ENCODE results near the gene LRFN2.

LRFN2 gene

GRCh38 chr6:40587240-40588069 is at the start of gene LRFN2:
LRFN2 (minus strand) TSS chr6:40587364.
- FAIRE-seq = no peak

DNA sequence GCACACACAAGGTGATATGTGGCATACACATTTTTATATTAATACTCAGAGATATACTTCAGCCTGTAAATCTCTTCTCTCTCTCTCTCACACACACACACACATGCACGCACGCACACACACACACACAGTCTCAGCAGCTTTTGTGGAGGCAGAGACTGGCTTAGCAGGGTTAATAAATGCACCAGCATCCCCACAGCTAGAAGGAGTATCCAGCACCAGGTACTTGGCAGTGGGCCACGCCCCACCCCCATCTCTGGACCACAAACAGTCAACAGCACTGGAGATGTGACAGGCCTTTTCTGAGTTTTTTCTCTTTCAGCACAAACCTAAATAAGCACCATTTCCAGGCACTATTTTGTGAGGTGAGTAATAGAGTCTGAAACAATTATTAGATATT is 47.3 kb upstream of the LRFN2 start:
- no peak for FAIRE-seq

DNA sequence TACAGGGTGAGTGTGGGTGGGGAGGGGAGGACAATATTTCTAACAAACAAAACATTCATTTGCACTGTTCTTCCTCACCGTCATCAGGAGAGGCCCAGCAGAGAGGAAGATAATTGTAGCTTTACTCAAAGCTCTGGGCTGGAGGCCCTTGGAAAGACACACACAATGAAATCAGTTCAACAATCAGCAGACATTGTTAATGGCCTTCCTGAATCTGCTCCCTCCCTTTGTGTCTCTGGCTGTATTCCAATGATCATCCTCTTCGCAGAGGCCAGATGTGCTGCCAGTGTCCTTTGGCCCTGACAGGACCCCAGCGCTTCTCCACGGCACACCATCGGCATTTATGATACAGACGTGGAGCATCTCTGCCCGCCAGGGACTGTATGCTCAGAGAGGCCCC is 44.6 kb upstream of the LRFN2 start:
- FAIRE-seq = no peak

DNA sequence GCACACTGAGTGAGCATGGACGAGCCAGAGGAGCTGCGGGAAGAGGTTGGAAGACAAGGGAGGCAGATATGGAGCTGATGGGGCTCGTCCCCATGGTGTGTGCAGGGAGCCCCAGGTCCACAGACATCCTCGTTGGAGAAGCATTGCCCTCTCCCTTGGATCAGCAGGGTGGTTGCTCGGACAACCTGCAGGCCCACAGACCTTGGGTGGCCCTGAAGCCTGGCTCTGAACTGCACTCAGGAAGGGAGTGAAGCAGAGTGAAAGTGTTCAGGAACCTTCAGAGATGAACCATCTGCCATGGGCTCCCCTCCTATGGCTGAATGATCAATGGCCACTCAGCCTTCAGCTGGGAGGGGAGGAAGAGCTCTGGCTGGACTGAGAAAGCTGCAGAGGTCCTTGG is 43.3 kb upstream of the LRFN2 start:
- FAIRE-seq = no peak

DNA sequence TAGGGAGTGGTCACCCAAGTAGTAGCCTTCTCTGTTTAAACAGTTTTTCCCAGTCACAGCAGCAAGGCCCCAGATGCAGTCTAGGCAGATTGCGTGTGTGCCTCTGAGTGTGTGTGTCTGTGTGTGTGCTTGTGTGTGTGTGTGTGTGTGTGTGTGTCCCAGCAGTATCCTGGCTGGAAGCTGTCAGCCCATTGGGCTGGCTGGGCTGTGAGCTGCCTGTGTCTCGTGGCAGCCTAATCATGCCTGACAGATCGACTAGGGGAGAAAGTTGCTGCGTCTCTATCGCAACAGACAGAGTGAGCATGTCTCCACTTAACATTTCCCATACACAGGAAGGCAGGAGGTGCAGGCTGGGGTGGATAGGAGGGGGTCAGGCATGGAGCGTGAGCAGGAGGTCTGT is 42.9 kb upstream of the LRFN2 start:
- FAIRE-seq = no peak

- no peak for FAIRE-seq
These were observed 42.3 kb upstream of the LRFN2 start for GRCh38 chr6:40629463-40629862.

DNA sequence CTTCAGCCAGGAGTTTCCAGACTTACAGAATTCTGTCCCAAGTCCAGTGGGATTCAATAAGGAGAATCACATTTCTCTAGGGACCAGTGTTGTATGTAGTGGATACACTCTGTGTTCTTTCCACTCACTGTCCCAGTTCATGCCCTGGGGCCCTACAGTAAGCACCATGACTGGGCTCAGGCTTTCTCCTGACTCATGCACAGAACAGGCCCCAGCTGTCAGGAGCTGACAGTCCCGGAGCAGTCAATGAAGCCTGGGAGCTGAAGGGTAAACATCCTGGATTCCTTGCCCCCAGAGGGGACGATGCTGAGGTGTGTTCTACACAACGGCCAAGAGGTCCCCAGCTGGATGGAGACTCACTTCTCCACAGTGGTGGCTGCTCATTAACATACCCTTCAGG is 40.2 kb upstream of the LRFN2 start:
- no peak for FAIRE-seq

DNA sequence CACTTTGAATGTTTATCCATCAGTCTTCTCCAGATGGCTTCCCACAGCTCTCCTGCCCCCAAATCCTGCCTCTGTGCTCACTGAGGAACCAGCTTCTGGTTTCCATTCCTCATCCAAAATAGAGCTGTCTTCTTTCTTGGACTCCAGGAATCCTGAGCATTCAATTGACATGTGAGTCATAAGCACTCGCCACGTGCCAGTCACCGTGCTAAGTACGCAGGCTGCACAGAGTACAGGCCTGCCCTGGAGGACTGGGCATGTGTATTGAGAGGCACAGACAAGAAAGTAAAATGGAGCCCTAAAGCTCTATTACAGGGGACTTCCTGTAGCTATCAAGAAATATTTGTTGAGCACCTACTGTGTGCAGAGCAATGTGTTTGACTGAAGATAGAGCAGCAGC is 39.7 kb upstream of the LRFN2 start:
- FAIRE-seq = no peak

DNA sequence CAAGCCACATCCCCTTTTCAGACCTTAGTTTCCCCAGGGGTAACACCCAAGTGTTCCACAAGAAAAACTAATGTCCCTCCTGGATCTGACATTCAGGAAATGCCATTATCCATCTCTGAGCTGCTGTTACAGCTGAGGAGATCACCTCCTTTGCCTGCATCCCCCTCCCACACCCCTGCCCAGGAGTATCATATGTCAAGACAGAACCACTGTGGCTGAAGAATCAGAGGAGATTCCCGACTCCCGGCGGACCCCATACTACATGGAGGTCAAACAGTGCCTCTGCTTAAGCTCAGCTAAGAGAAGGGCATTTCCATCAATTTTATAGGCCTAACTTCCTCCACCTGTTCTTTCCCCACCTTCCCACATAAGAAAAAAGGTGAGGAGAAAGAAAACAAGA is 36.8 kb upstream of the LRFN2 start:
- no peak for FAIRE-seq

GRCh38 chr6:40623178-40623577 is 36.0 kb upstream of the LRFN2 start:
- FAIRE-seq = no peak

DNA sequence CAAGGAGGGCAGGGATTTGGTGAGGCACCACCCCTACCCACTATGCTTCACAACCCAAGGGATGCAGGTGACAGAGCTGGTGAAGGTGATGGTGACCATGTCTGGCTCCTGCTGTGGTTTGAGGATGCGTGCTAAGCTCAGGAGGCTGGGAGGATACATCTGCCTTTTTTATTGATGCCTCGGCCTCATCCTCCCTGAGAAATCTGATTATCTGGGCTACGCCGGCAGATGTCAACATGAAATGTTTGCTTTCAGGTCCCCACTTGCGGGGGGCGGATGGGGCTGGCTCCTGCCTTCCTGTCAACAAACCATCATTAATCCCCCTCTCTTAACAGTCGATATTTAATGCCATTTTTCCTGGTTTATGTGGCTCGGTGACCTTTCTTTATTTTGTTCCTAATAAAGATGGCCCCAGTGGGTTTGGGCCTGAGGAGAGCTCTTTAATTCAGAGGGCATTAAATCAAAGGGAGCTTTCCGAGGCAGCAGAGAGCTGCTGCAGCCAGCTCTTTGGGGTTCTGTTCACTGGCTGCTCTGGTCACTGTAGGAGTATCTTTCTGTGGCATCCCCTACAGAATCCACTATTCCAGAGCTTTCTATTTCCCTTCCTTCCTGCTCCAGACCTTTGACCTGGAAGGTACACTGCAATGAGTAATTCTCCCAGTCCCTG is 33.5 kb upstream of the LRFN2 start:
- FAIRE-seq = no peak

DNA sequence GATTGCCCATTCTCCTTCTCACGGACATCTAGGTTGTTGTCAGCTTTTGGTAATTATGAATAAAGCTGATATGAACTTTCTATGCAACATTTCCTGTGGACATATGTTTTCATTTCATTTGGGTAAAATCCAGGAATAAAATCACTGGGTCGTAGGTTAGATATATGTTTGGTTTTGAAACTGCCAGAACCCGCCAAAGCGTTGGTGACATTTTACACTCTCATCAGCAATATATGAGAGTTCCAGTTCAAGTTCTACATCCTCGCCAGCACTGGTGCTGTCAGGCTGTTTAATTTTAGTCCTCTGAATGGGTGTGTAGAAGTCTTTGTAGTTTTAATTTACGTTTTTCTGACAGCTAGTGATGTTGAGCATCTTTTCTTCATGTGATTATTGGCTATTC is 27.5 kb upstream of the LRFN2 start:
- no peak for FAIRE-seq

DNA sequence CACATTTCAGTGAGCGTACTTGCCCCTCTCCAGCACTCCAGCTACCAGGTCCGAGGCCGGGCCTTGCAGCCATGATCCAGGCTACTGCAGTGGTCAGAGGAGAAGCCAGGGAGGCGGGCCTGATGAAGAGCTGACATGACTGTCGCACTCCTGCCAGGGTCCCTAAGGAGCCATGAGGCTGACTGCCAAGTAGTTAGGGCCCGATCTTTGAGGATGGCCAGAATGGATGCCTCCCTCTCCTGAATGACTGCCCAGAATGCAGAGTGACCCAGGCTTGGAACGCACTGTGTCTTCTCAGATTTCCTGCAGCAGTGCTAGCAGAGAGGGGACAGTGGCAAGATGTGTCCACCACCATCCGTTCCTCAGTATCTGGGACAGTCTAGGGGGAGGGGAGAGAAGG is 24.7 kb upstream of the LRFN2 start:
- FAIRE-seq = no peak

- FAIRE-seq = no peak
These were observed 24.3 kb upstream of the LRFN2 start for GRCh38 chr6:40611434-40611833.

GRCh38 chr6:40610229-40610628 is 23.1 kb upstream of the LRFN2 start:
- no peak for FAIRE-seq

GRCh38 chr6:40606981-40607380 is 19.8 kb upstream of the LRFN2 start:
- FAIRE-seq = no peak

GRCh38 chr6:40606526-40606925 is 19.4 kb upstream of the LRFN2 start:
- FAIRE-seq = no peak

GRCh38 chr6:40604082-40604481 is 16.9 kb upstream of the LRFN2 start:
- no peak for FAIRE-seq

DNA sequence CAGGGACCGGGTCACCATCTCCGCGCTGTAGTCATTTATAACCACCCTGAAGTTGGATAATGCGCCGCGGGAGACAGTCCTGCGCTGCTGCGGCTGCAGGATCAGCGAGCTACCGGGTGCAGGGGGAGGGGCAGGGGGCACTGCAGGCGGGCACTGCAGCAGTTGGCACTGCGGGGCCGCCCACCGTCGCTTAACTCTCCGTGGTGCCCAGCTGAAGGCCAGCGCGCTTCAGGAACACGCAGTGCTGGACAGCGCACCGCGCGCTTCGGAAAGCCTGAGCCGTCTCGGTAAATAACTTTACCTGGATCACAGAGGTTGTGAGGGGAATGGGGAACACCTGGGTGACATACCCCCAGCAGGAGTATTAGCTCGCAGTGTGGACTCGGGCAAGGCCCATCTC is 12.4 kb upstream of the LRFN2 start:
- FAIRE-seq = no peak

- no peak for FAIRE-seq
These were observed 11.4 kb upstream of the LRFN2 start for GRCh38 chr6:40598516-40598915.

DNA sequence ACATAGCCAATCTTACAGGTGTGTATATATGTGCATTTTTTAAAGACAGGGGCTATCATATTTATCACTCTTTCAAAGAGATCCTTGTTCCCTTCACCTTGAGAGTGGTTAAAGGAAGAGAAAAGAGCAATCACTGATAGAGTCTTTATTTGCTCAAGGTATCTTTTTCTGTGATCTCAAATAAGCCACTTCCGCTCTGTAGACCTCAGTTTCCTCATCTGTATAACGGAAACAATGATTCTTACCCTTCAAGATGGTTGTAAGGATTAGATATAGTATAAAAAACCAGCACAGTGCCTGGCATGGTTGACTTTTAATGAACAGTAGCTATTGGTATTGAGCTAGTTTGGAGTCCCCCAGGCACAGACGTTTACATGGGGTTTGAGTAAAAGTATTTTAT is 10.1 kb upstream of the LRFN2 start:
- no peak for FAIRE-seq

DNA sequence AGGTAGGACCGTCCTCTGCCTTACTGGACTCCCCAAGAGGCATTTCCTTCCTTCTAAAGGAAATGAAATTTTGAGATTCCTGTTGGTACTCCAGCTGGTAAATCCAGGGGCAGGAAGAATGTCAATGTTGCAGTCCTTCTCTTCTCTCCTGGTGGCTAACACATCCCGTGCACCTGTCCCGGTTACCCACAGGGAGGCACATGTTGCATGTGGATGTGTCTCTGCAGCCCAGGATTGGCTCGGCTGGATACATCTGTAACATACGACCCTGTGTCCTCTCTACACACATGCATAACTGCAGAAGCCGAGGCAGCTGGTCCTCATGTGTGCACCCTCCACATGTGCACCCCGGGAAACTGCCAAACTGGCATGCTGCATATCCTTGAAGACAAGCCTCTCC is 1.3 kb upstream of the LRFN2 start:
- no peak for FAIRE-seq

DNA sequence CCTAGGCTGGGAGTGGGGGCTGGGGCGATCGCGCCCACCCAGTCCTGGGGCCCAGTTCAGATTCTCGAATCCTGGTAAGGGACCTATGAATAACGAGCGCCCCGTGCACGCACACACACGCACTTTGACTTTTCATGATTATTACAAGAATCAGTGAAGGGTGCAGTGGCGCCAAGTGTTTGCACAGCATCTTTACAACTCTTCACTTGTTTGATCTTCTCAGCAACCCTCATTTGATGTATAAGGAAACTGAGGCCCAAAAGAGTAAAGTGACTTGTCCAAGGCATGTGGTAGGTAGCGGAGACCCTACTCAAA is 863 bp upstream of the LRFN2 start:
- no peak for FAIRE-seq

GRCh38 chr6:40586369-40587201 is 579 bp downstream of the LRFN2 start:
- FAIRE-seq = no peak

Data from endometrium (tissue), 2 donors.